ENCODE results near the gene ST8SIA6.

The ST8SIA6 gene

GRCh38 chr10:17330501-17330900 is 123.9 kb downstream of the ST8SIA6 start:
- TF ChIP-seq REST (IDR thresholded peaks at IDR 0.05; ENCODE audit: low read depth) (no peak), TEAD4 (IDR thresholded peaks at IDR 0.05) (no peak), RAD21 (IDR thresholded peaks at IDR 0.05; ENCODE audit: low read depth) (no peak), ZBTB7A (IDR thresholded peaks at IDR 0.05; ENCODE audit: low read depth) (no peak), TCF12 (IDR thresholded peaks at IDR 0.05; ENCODE audit: low read depth) (no peak), TAF1 (IDR thresholded peaks at IDR 0.05; ENCODE audit: low read depth) (no peak), FOXM1 (IDR thresholded peaks at IDR 0.05; ENCODE audit: borderline replicate concordance, low read depth) (no peak)
- TF ChIP-seq, protein P1, sequence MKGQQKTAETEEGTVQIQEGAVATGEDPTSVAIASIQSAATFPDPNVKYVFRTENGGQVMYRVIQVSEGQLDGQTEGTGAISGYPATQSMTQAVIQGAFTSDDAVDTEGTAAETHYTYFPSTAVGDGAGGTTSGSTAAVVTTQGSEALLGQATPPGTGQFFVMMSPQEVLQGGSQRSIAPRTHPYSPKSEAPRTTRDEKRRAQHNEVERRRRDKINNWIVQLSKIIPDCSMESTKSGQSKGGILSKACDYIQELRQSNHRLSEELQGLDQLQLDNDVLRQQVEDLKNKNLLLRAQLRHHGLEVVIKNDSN (IDR thresholded peaks at IDR 0.05): no peak

- TF ChIP-seq REST (IDR thresholded peaks at IDR 0.05; ENCODE audit: low read depth): no peak
- no peak for TF ChIP-seq TEAD4 (IDR thresholded peaks at IDR 0.05)
- TF ChIP-seq, protein P1 (IDR thresholded peaks at IDR 0.05): no peak
- TF ChIP-seq FOXM1 (IDR thresholded peaks at IDR 0.05; ENCODE audit: borderline replicate concordance, low read depth): no peak
- TF ChIP-seq EGR1 (IDR thresholded peaks at IDR 0.05): no peak
- no peak for TF ChIP-seq YY1 (IDR thresholded peaks at IDR 0.05; ENCODE audit: low read depth)
- no peak for TF ChIP-seq MAX (IDR thresholded peaks at IDR 0.05)
- TF ChIP-seq CEBPB (IDR thresholded peaks at IDR 0.05): no peak
- no peak for TF ChIP-seq TCF12 (IDR thresholded peaks at IDR 0.05; ENCODE audit: low read depth)
- TF ChIP-seq ZBTB7A (IDR thresholded peaks at IDR 0.05; ENCODE audit: low read depth): no peak
- TF ChIP-seq RAD21 (IDR thresholded peaks at IDR 0.05; ENCODE audit: low read depth): no peak
Measured at GRCh38 chr10:17326377-17326776, 128.0 kb downstream of the ST8SIA6 start.

DNA sequence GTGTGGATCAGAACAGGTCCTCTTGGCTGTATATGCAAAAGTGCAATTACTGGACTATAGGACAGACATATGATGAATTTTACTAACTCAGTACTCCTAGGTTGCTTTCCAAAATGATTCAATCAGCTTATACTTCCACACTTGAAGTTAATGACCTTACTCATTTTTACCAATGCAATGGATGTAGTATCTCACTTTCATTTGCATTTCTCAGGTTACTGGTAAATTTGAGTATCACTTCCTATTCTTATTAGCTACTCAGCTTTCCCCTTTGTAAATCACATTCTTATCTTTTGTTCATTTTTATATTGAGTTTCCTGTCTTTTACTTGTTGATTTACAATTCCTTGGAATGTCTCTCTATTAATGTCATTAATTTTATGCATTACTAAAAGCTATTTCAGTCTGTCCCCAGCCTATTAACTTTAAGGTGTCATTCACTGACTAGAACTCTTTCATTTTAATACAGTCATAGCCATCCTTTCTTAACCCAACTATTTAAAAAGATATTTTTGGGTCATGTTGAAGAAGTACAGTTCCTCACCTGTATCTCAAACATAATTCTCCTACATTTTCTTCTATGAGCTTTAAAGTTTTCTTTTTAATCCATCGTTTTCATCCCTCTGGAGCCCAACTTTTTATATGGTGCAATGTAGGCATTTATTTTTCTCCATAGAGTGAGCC is 137.8 kb downstream of the ST8SIA6 start:
- TF ChIP-seq RAD21 (IDR thresholded peaks at IDR 0.05; ENCODE audit: low read depth) (no peak), CEBPB (IDR thresholded peaks at IDR 0.05) (no peak), YY1 (IDR thresholded peaks at IDR 0.05; ENCODE audit: low read depth) (no peak), EP300 (IDR thresholded peaks at IDR 0.05; ENCODE audit: borderline replicate concordance) (no peak), TAF1 (IDR thresholded peaks at IDR 0.05; ENCODE audit: low read depth) (no peak), REST (IDR thresholded peaks at IDR 0.05; ENCODE audit: low read depth) (no peak), EGR1 (IDR thresholded peaks at IDR 0.05) (no peak), MAX (IDR thresholded peaks at IDR 0.05) (no peak), TCF12 (IDR thresholded peaks at IDR 0.05; ENCODE audit: low read depth) (no peak), TEAD4 (IDR thresholded peaks at IDR 0.05) (no peak)

GRCh38 chr10:17309435-17309834 is 145.0 kb downstream of the ST8SIA6 start:
- TF ChIP-seq MAX (IDR thresholded peaks at IDR 0.05): no peak
- no peak for TF ChIP-seq YY1 (IDR thresholded peaks at IDR 0.05; ENCODE audit: low read depth)
- no peak for TF ChIP-seq EGR1 (IDR thresholded peaks at IDR 0.05)
- TF ChIP-seq TEAD4 (IDR thresholded peaks at IDR 0.05): no peak
- TF ChIP-seq TCF12 (IDR thresholded peaks at IDR 0.05; ENCODE audit: low read depth): no peak
- TF ChIP-seq TAF1 (IDR thresholded peaks at IDR 0.05; ENCODE audit: low read depth): no peak
- TF ChIP-seq CEBPB (IDR thresholded peaks at IDR 0.05): no peak
- no peak for TF ChIP-seq RAD21 (IDR thresholded peaks at IDR 0.05; ENCODE audit: low read depth)
- TF ChIP-seq EP300 (IDR thresholded peaks at IDR 0.05; ENCODE audit: borderline replicate concordance): no peak
- no peak for TF ChIP-seq ZBTB7A (IDR thresholded peaks at IDR 0.05; ENCODE audit: low read depth)
- TF ChIP-seq CREB1 (IDR thresholded peaks at IDR 0.05; ENCODE audit: low read depth): no peak
- TF ChIP-seq REST (IDR thresholded peaks at IDR 0.05; ENCODE audit: low read depth): no peak
- TF ChIP-seq, protein P1 (IDR thresholded peaks at IDR 0.05): no peak
- no peak for TF ChIP-seq FOXM1 (IDR thresholded peaks at IDR 0.05; ENCODE audit: borderline replicate concordance, low read depth)
- TF ChIP-seq NFIC (IDR thresholded peaks at IDR 0.05): no peak
